SU-DHL-6 (cell line): ENCODE measurements around the gene KIF18B.

Experiments used
- H2AFZ ChIP-seq: fragments of 200-600 bp; sonication (generic); 2 replicates; pipeline ENCODE4 v1.6.1; 2014; ENCODE audit warnings: low read depth, mild to moderate bottlenecking, moderate library complexity, mixed read lengths, antibody characterized with exemption, low read length; ENCODE audit not compliant: severe bottlenecking
- H3F3A ChIP-seq: fragments of 200-600 bp; shearing (Covaris generic); 2 replicates; pipeline ENCODE4 v1.6.0; 2016; ENCODE audit warnings: antibody characterized with exemption, mild to moderate bottlenecking; ENCODE audit not compliant: insufficient read depth
- H3K27ac ChIP-seq: fragments of 200-600 bp; sonication (generic); 2 replicates; pipeline ENCODE4 v1.5.1; 2016; ENCODE audit warnings: low read depth, mild to moderate bottlenecking, low read length, moderate library complexity, mixed read lengths
- H3K27me3 ChIP-seq: fragments of 200-600 bp; sonication (generic), shearing (Covaris generic); 2 replicates; pipeline ENCODE4 v1.6.0; 2014; ENCODE audit warnings: mild to moderate bottlenecking, low read length
- H3K36me3 ChIP-seq: fragments of 200-600 bp; sonication (generic); 2 replicates; pipeline ENCODE4 v1.6.1; 2014; ENCODE audit warnings: mild to moderate bottlenecking, low read length, mixed read lengths
- H3K4me2 ChIP-seq: fragments of 300-600, 200-600 bp; shearing (Covaris generic), sonication (generic); 2 replicates; pipeline ENCODE4 v1.6.0; 2014; ENCODE audit warnings: low read length, low read depth, mild to moderate bottlenecking; ENCODE audit not compliant: poor library complexity, severe bottlenecking
- H3K4me3 ChIP-seq: fragments of 200-600 bp; sonication (generic); 2 replicates; pipeline ENCODE4 v1.5.1; 2014; ENCODE audit warnings: antibody characterized with exemption, low read length, mild to moderate bottlenecking, mixed read lengths; ENCODE audit not compliant: insufficient read depth, poor library complexity, severe bottlenecking
- H3K79me2 ChIP-seq: fragments of 200-600 bp; sonication (generic); 2 replicates; pipeline ENCODE4 v1.6.1; 2014; ENCODE audit warnings: mild to moderate bottlenecking, low read length, moderate library complexity; ENCODE audit not compliant: insufficient read depth
- H3K9ac ChIP-seq: fragments of 200-600 bp; sonication (generic); 2 replicates; pipeline ENCODE4 v1.7.0; 2014; ENCODE audit warnings: mild to moderate bottlenecking, low read length
- H3K9me2 ChIP-seq: fragments of 200-600 bp; sonication (generic); replicated peaks from 2 replicates; pipeline ENCODE4 v1.6.1; 2014; ENCODE audit warnings: low read length; ENCODE audit not compliant: insufficient read depth
- H3K9me3 ChIP-seq: fragments of 200-600 bp; sonication (generic); 2 replicates; pipeline ENCODE4 v1.6.1; 2014; ENCODE audit warnings: low read length, mixed read lengths; ENCODE audit not compliant: insufficient read depth
- H4K20me1 ChIP-seq: fragments of 200-600 bp; sonication (generic); 2 replicates; pipeline ENCODE4 v1.6.1; 2014; ENCODE audit warnings: low read depth, mild to moderate bottlenecking, antibody characterized with exemption, low read length, moderate library complexity, mixed read lengths
- CTCF ChIP-seq: fragments of 200-600 bp; sonication (generic); IDR thresholded peaks from one replicate; pipeline ENCODE4 v1.5.1; 2017; ENCODE audit warnings: antibody characterized with exemption, mild to moderate bottlenecking, low read length, moderate library complexity; ENCODE audit not compliant: insufficient read depth, poor library complexity, severe bottlenecking
- EZH2phosphoT487 ChIP-seq: fragments of 200-600 bp; sonication (generic), shearing (Covaris generic); conservative IDR thresholded peaks from 2 replicates; pipeline ENCODE4 v1.6.1; 2018; ENCODE audit warnings: mild to moderate bottlenecking, antibody characterized with exemption, low read length, moderate library complexity, mixed read lengths

KIF18B gene

GRCh38 chr17:44928136-44928535 lies 19.4 kb downstream of the KIF18B start:
- Histone ChIP-seq H2AFZ (no peak overlapping the region), H3K4me2 (no peak overlapping the region), H4K20me1 (no peaks in the 10 kb centered on the region), H3K9ac (no peak overlapping the region), H3K36me3 (peaks cover 16% of the 10 kb centered on the region; the same call in 1 of the 2 replicates), H3K9me2 (no peaks in the 10 kb centered on the region), H3K9me3 (no peaks in the 10 kb centered on the region), H3K27me3 (no peaks in the 10 kb centered on the region), H3K27ac (no peak overlapping the region), H3K79me2 (no peaks in the 10 kb centered on the region), H3K4me3 (no peak overlapping the region), H3F3A (peaks cover 15% of the 10 kb centered on the region)
- TF ChIP-seq CTCF (no peak), EZH2phosphoT487 (no peak)

- peaks cover 15% of the 10 kb centered on the region for H3F3A ChIP-seq
- no peak overlapping the region for H3K4me3 ChIP-seq
- peaks cover 16% of the 10 kb centered on the region; the same call in 1 of the 2 replicates for H3K36me3 ChIP-seq
- TF ChIP-seq EZH2phosphoT487, result no peak
- no peak for TF ChIP-seq CTCF
- H2AFZ ChIP-seq, result no peak overlapping the region
- H3K79me2 ChIP-seq, result no peaks in the 10 kb centered on the region
- no peaks in the 10 kb centered on the region for H3K9me3 ChIP-seq
- H3K27me3 ChIP-seq, result no peaks in the 10 kb centered on the region
- H3K4me2 ChIP-seq, result no peak overlapping the region
- H4K20me1 ChIP-seq, result no peaks in the 10 kb centered on the region
- H3K9me2 ChIP-seq, result no peaks in the 10 kb centered on the region
- no peak overlapping the region for H3K9ac ChIP-seq
- H3K27ac ChIP-seq, result no peak overlapping the region
Measured at GRCh38 chr17:44927696-44928095, 19.9 kb downstream of the KIF18B start.

- Histone ChIP-seq H3K79me2 (no peaks in the 10 kb centered on the region), H4K20me1 (no peaks in the 10 kb centered on the region), H3K36me3 (peaks cover 16% of the 10 kb centered on the region; the same call in 1 of the 2 replicates), H3K9me2 (no peaks in the 10 kb centered on the region), H3K9ac (no peak overlapping the region), H3K4me2 (no peak overlapping the region), H3K27ac (no peak overlapping the region), H2AFZ (no peak overlapping the region), H3K27me3 (no peaks in the 10 kb centered on the region), H3K4me3 (no peak overlapping the region), H3F3A (peaks cover 15% of the 10 kb centered on the region), H3K9me3 (no peaks in the 10 kb centered on the region)
- TF ChIP-seq EZH2phosphoT487 (no peak), CTCF (no peak)
Measured at GRCh38 chr17:44926821-44927525, 20.6 kb downstream of the KIF18B start.
